Neural cell (in vitro differentiated cells): ENCODE measurements around the gene COA4.

ENCODE experiments used
- CTCF ChIP-seq: fragments of 450-650 bp; IDR thresholded peaks from 2 replicates; pipeline ENCODE4 v1.5.1; 2014; ENCODE audit warnings: antibody characterized with exemption, mild to moderate bottlenecking, moderate library complexity; ENCODE audit not compliant: poor library complexity, severe bottlenecking
- EP300 ChIP-seq: fragments of 450-650 bp; conservative IDR thresholded peaks from 2 replicates; pipeline ENCODE4 v1.6.1; 2014; ENCODE audit warnings: antibody characterized with exemption, mild to moderate bottlenecking, moderate library complexity; ENCODE audit not compliant: poor library complexity, severe bottlenecking
- EZH2 ChIP-seq: fragments of 200-600, 300-800 bp; shearing (Covaris generic), sonication (generic); IDR thresholded peaks from 2 replicates; pipeline ENCODE4 v1.6.1; 2014; ENCODE audit warnings: antibody characterized with exemption, low read length, borderline replicate concordance, mild to moderate bottlenecking; ENCODE audit not compliant: insufficient read depth, poor library complexity, severe bottlenecking
- MXI1 ChIP-seq: fragments of 450-650 bp; conservative IDR thresholded peaks from 2 replicates; pipeline ENCODE4 v1.6.1; 2014; ENCODE audit warnings: antibody characterized with exemption, mild to moderate bottlenecking; ENCODE audit not compliant: poor library complexity, severe bottlenecking
- RAD21 ChIP-seq: fragments of 450-650 bp; conservative IDR thresholded peaks from 2 replicates; pipeline ENCODE4 v1.6.1; 2014; ENCODE audit warnings: antibody characterized with exemption, mild to moderate bottlenecking, moderate library complexity
- REST ChIP-seq: IDR thresholded peaks from 2 replicates; pipeline ENCODE4 v1.6.1; 2012; ENCODE audit warnings: borderline replicate concordance

- TF ChIP-seq REST (no peak), CTCF (no peak), EZH2 (no peak), RAD21 (no peak), EP300 (no peak), MXI1 (no peak)
Observed at GRCh38 chr11:73869332-73869949, 7.2 kb downstream of the COA4 start.
